Measurements from ENCODE around the gene XAB2. TPM values are rescaled to one million over a fixed set of nuclear protein-coding genes. Genes with fewer than 3 reads are reported as not detected.
"Not testable (repeated sequence)": the region's sequence is repeated elsewhere in the genome, so short reads cannot be mapped to it uniquely, and the experiment has no call there.

Gene XAB2
- polyA plus RNA-seq, 4 donors: 33.3 to 47.0 (median 34.9) TPM

- no peak for DNase-seq (ENCODE audit: low read depth in 4 of 4, low spot score in 3 of 4)
Measured at GRCh38 chr19:7590256-7590655, 39.1 kb downstream of the XAB2 start.

DNA sequence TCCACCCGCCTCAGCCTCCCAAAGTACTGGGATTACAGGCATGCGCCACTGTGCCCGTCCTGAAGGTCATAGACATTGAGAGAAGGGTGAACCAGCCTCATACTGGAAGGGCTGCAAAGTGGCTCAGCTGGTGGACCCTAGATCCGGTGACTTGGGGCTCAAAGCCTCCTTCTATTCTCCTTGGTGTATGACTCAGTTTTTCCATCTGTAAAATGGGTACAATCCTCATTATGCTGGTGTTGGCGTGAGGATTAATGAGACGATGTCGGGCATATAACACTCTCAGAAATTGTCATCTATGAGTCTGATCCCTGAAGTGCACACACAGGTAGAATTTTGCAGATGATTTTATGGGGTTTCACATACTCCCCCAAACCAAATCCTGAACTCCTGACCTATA lies 39.5 kb downstream of the XAB2 start:
- no peak for DNase-seq (ENCODE audit: low read depth in 4 of 4, low spot score in 3 of 4)

GRCh38 chr19:7582446-7582845 lies 46.9 kb downstream of the XAB2 start:
- DNase-seq (ENCODE audit: low read depth in 4 of 4, low spot score in 3 of 4): no peak

DNA sequence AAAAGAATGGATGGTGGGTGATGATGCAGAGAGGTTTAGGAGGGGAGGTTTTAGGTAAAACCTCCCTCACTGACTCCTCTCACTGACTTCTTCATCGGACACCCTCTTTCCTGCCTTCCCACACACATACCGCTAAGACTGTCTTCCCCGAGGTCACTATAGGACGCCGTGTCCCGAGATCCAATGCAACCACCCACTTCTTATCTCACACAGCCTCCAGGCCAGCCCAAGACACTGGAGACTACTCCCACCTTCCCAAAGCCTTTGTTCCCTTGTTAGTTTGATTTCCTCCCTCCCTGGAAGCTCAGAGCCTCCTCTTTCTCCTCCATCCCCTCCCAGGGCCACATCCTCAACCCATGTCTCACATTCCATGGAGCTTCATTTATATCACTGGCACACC lies 50.2 kb downstream of the XAB2 start:
- no peak for DNase-seq (ENCODE audit: low read depth in 4 of 4, low spot score in 3 of 4)

DNA sequence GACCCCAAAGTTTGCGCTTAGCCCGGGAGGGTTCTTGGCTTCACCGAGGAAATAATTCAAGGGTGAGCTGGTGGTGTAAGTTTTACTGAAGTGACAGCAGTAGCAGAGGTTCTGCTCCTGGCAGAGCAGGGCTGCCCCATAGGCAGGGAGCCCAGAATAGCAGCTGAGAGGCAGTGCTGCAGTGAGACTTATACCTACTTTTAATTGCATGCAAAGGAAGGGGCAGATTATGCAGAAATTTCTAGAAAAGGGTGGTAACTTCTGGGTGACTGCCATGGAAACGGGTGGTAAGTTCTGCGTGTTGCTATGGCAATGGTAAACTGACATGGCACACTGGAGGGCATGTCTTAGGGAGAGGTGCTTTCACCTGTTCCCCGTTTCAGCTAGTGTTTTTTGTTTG lies 51.2 kb downstream of the XAB2 start:
- no peak for DNase-seq (ENCODE audit: low read depth in 4 of 4, low spot score in 3 of 4)

DNA sequence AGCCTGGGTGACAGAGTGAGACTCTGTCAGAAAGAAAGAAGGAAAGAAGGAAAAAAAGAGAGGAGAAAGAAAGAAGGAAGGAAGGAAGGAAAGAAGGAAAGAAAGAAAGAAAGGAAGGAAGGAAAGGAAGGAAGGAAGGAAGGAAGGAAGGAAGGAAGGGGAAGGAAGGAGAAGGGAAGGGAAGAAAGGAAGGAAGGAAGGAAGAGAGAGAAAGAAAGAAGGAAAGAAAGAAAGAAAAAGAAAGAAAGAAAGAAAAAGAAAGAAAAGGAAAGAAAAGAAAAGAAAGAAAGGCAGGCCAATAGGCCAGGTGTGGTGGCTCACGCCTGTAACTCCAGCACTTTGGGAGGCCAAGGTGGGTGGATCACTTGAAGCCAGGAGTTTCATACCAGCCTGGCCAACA lies 51.9 kb downstream of the XAB2 start:
- not testable (repeated sequence) for DNase-seq (ENCODE audit: low read depth in 4 of 4, low spot score in 3 of 4)

DNA sequence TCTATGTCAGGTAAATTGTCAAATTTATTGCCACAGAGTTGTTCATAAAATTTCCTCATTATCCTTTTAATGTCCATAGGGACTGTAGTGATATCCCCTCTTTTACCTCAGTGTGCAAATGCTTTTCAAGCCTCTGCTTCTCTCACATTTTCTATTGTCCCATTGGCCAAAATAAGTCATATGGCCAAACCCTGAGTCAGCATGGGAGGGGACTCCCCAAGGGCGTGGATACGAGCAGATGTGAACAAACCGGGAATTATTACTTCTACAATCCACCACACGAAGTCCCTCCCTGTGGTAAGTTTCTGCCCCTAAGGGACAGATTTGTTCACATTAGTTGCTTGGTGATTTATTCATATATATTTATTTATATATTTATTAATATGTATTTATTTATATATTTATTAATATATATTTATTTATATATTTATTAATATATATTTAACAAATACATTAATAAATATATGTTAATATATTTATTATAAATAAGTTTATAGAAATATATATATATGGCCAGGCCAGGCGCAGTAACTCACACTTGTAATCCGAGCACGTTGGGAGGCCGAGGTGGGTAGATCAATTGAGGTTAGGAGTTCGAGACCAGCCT lies 53.8 kb downstream of the XAB2 start:
- no peak for DNase-seq (ENCODE audit: low read depth in 4 of 4, low spot score in 3 of 4)

DNA sequence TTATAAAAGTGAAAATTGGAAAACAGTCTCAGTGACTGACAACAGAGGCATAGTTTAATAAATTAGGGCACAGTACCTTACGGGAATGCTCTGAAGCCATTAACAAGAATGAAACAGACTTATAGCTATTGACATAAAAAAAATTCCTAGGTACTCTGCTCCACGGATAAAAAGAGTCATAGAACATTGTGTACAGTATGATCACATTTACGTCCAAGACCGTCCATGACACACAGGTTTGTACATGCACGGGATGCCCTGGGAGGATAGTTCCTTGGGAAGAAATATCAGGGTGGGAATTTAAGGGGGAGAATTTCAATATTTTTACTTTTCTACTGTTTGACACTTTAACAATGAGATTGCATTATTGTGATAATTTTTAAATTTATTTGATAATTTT lies 58.6 kb downstream of the XAB2 start:
- DNase-seq (ENCODE audit: low read depth in 4 of 4, low spot score in 3 of 4): no peak

Other genes with a start within 250 kb of the XAB2 start
- gene PEX11G, start 140.5 kb downstream of the XAB2 start, polyA plus RNA-seq (ENCODE audit: insufficient read length in 4 of 4): 1 to 10 TPM; 4.9 to 9.3 (median 5.6) TPM
- gene ZNF358, start 113.4 kb downstream of the XAB2 start, polyA plus RNA-seq (ENCODE audit: insufficient read length in 4 of 4): 10 to 100 TPM; 43.1 to 69.6 (median 43.7) TPM
- 10 to 100 TPM; 15.2 to 19.7 (median 16.1) TPM for gene MCOLN1, start 106.9 kb downstream of the XAB2 start, polyA plus RNA-seq (ENCODE audit: insufficient read length in 4 of 4)
- gene PNPLA6, start 93.8 kb downstream of the XAB2 start, polyA plus RNA-seq (ENCODE audit: insufficient read length in 4 of 4): 10 to 100 TPM; 36.2 to 45.1 (median 41.9) TPM
- gene CAMSAP3, start 33.7 kb downstream of the XAB2 start, polyA plus RNA-seq (ENCODE audit: insufficient read length in 4 of 4): 10 to 100 TPM; 13.2 to 22.5 (median 16.8) TPM
- gene PET100, start 248 bp upstream of the XAB2 start, polyA plus RNA-seq (ENCODE audit: insufficient read length in 4 of 4): 100 to 1,000 TPM in 2 of 4 donors, 10 to 100 TPM in 2; 86.2 to 115 (median 105) TPM
- 1 to 10 TPM in 2 of 4 donors, under 1 TPM in 2; 0.82 to 1.6 (median 1.0) TPM for gene PCP2, start 4.2 kb upstream of the XAB2 start, polyA plus RNA-seq (ENCODE audit: insufficient read length in 4 of 4)
- 10 to 100 TPM; 54.9 to 68.0 (median 66.3) TPM for gene STXBP2, start 7.6 kb upstream of the XAB2 start, polyA plus RNA-seq (ENCODE audit: insufficient read length in 4 of 4)
- 1 to 10 TPM in 2 of 4 donors, under 1 TPM in 2; 0.34 to 1.5 (median 1.0) TPM for gene RETN, start 39.5 kb upstream of the XAB2 start, polyA plus RNA-seq (ENCODE audit: insufficient read length in 4 of 4)
- under 1 TPM; 0.11 to 0.66 (median 0.17) TPM for gene MCEMP1, start 47.5 kb upstream of the XAB2 start, polyA plus RNA-seq (ENCODE audit: insufficient read length in 4 of 4)
- gene TRAPPC5, start 51.3 kb upstream of the XAB2 start, polyA plus RNA-seq (ENCODE audit: insufficient read length in 4 of 4): 10 to 100 TPM; 40.6 to 72.7 (median 48.4) TPM
- under 1 TPM in 3 of 4 donors, not detected in 1; 0.15 to 0.29 (median 0.17) TPM for gene FCER2, start 72.6 kb upstream of the XAB2 start, polyA plus RNA-seq (ENCODE audit: insufficient read length in 4 of 4)
- under 1 TPM in 1 of 4 donors, not detected in 3; 0.13 TPM for gene CLEC4G, start 102.6 kb upstream of the XAB2 start, polyA plus RNA-seq (ENCODE audit: insufficient read length in 4 of 4)
- 1 to 10 TPM; 1.0 to 1.7 (median 1.3) TPM for gene CD209, start 118.0 kb upstream of the XAB2 start, polyA plus RNA-seq (ENCODE audit: insufficient read length in 4 of 4)
- 1 to 10 TPM; 2.6 to 3.7 (median 3.3) TPM for gene CLEC4M, start 133.7 kb upstream of the XAB2 start, polyA plus RNA-seq (ENCODE audit: insufficient read length in 4 of 4)
- 10 to 100 TPM; 15.4 to 19.0 (median 16.1) TPM for gene EVI5L, start 200.7 kb upstream of the XAB2 start, polyA plus RNA-seq (ENCODE audit: insufficient read length in 4 of 4)
- gene PRR36, start 244.8 kb upstream of the XAB2 start, polyA plus RNA-seq (ENCODE audit: insufficient read length in 4 of 4): 1 to 10 TPM; 5.6 to 9.4 (median 7.6) TPM

Measured in right renal pelvis (tissue), 4 donors.